ENCODE data around the gene SLC25A52. TPM values are rescaled to one million over a fixed set of nuclear protein-coding genes. Genes with fewer than 3 reads are reported as not detected.

SLC25A52 gene
- total RNA-seq, 4 donors from 2014 or later, result not detected

- Histone ChIP-seq H3K4me3 (no peak overlapping the region), H3K36me3 (no peaks in the 10 kb centered on the region), H3K4me1 (peaks cover 0 to 8% (median 0%) of the 10 kb centered on the region in 4 donors), H3K9me3 (no peaks in the 10 kb centered on the region), H3K27ac (no peak overlapping the region), H3K27me3 (no peaks in the 10 kb centered on the region)
- DNase-seq, result peak; percentile 57 to 92 (median 74)
- TF ChIP-seq POLR2A (IDR thresholded peaks at IDR 0.05), result no peak
- TF ChIP-seq CTCF (IDR thresholded peaks at IDR 0.05), result peak; percentile 35 to 86 (median 80)
Measured at GRCh38 chr18:31722369-31722957, 38.2 kb downstream of the SLC25A52 start.

GRCh38 chr18:31721601-31722000, 39.1 kb downstream of the SLC25A52 start:
- TF ChIP-seq POLR2A (IDR thresholded peaks at IDR 0.05) (no peak), CTCF (IDR thresholded peaks at IDR 0.05) (no peak)
- no peaks in the 10 kb centered on the region for H3K27me3 ChIP-seq
- no peak for DNase-seq
- H3K36me3 ChIP-seq, result no peaks in the 10 kb centered on the region
- no peaks in the 10 kb centered on the region for H3K9me3 ChIP-seq
- H3K4me3 ChIP-seq, result no peak overlapping the region
- H3K27ac ChIP-seq, result no peak overlapping the region
- peaks cover 0 to 8% (median 0%) of the 10 kb centered on the region in 4 donors for H3K4me1 ChIP-seq

- Histone ChIP-seq H3K27ac (no peak overlapping the region), H3K4me3 (no peak overlapping the region), H3K27me3 (no peaks in the 10 kb centered on the region), H3K9me3 (no peaks in the 10 kb centered on the region), H3K36me3 (no peaks in the 10 kb centered on the region), H3K4me1 (peaks cover 0 to 8% (median 0%) of the 10 kb centered on the region in 4 donors)
- TF ChIP-seq POLR2A (IDR thresholded peaks at IDR 0.05) (no peak), CTCF (IDR thresholded peaks at IDR 0.05) (no peak)
- no peak for DNase-seq
Measured at GRCh38 chr18:31720867-31721266, 39.8 kb downstream of the SLC25A52 start.

- H3K4me3 ChIP-seq, result no peak overlapping the region
- no peaks in the 10 kb centered on the region for H3K36me3 ChIP-seq
- H3K9me3 ChIP-seq, result no peaks in the 10 kb centered on the region
- H3K4me1 ChIP-seq, result peaks cover 0 to 8% (median 0%) of the 10 kb centered on the region in 4 donors
- no peak for DNase-seq
- no peak overlapping the region for H3K27ac ChIP-seq
- H3K27me3 ChIP-seq, result no peaks in the 10 kb centered on the region
- TF ChIP-seq POLR2A (IDR thresholded peaks at IDR 0.05) (no peak), CTCF (IDR thresholded peaks at IDR 0.05) (no peak)
Measured at GRCh38 chr18:31719363-31720006, 41.2 kb downstream of the SLC25A52 start.

- DNase-seq, result no peak
- no peak for TF ChIP-seq CTCF (IDR thresholded peaks at IDR 0.05)
- TF ChIP-seq POLR2A (IDR thresholded peaks at IDR 0.05), result no peak
- no peaks in the 10 kb centered on the region for H3K27me3 ChIP-seq
Measured at GRCh38 chr18:31718386-31718785, 42.3 kb downstream of the SLC25A52 start.

More at GRCh38 chr18:31718386-31718785, 42.3 kb downstream of the SLC25A52 start:
- Histone ChIP-seq H3K27ac (no peak overlapping the region), H3K9me3 (no peaks in the 10 kb centered on the region), H3K4me3 (no peak overlapping the region), H3K36me3 (no peaks in the 10 kb centered on the region), H3K4me1 (no peaks in the 10 kb centered on the region)
